Measurements from ENCODE around the gene COL23A1. TPM values are rescaled to one million over a fixed set of nuclear protein-coding genes. Genes with fewer than 3 reads are reported as not detected.

COL23A1 gene
- total RNA-seq, 2 donors from 2014 or later = 0.17 to 0.19 TPM

DNA sequence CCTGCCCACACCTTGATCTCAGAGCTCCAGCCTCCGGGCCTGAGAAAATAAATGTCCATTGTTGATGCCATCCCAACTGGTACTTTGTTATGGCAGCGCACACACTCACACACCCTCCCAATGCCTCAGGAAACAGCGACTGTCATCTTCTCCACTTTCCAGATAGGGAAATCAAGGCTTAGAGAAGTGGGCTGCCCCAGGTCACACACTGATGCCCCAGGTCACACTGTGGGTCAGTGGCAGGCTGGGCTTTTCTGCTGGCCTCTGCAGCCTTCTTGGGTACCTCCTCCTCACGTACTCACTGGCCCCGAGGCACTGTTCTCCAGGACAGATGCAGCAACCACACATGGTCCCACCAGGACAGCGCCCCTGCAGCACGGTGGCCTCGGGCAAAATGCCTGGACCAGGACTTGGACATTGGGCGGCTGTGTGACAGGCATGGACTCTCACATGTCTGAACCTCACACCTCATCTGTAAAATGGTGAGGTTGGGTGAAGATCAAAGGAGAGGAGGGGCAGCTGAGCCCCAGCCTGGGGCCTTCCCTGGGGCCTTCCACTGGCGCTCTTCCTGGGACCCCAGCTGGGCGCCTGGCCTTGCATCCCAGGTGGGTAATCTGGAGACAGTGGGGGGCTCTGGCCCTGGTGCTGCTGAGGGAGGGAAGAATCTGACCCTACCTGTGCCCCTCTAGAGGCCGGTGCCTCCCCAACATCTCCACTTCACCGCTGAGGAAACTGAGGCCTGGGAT lies 156.0 kb downstream of the COL23A1 start:
- DNase-seq (ENCODE audit: low spot score) = no peak
- Mint-ChIP-seq H3K9me3 (no peaks in the 10 kb centered on the region), H3K4me3 (no peak overlapping the region), H3K36me3 (no peaks in the 10 kb centered on the region), H3K27ac (no peak overlapping the region), H3K4me1 (ENCODE audit: low read depth in 2 of 2) (no peaks in the 10 kb centered on the region), H3K27me3 (peaks cover 0 to 4% of the 10 kb centered on the region in 2 donors)
- no peak for ATAC-seq

DNA sequence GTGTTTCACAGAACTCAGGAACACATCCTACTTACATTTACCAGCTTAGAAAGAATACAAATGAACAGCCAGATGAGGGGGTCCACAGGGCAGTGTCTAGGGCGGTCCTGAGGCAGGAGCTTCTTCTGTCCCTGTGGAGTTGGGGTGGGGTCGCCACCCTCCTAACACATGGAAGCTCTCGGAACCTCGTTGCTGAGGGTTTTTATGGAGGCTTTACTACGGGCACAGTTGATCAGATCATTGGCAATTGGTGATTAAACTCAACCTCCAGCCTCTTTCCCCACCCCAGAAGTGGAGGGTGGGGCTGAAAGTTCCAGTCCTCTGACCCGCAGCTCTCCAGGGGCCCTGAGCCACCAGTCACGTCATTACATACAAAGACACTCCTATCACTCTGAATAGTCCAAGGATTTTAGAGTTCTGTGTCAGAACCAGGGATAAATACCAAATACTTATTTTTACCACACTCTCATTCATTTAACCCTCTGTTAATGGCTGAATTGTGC lies 156.9 kb downstream of the COL23A1 start:
- peaks cover 0 to 4% of the 10 kb centered on the region in 2 donors for H3K27me3 Mint-ChIP-seq

DNA sequence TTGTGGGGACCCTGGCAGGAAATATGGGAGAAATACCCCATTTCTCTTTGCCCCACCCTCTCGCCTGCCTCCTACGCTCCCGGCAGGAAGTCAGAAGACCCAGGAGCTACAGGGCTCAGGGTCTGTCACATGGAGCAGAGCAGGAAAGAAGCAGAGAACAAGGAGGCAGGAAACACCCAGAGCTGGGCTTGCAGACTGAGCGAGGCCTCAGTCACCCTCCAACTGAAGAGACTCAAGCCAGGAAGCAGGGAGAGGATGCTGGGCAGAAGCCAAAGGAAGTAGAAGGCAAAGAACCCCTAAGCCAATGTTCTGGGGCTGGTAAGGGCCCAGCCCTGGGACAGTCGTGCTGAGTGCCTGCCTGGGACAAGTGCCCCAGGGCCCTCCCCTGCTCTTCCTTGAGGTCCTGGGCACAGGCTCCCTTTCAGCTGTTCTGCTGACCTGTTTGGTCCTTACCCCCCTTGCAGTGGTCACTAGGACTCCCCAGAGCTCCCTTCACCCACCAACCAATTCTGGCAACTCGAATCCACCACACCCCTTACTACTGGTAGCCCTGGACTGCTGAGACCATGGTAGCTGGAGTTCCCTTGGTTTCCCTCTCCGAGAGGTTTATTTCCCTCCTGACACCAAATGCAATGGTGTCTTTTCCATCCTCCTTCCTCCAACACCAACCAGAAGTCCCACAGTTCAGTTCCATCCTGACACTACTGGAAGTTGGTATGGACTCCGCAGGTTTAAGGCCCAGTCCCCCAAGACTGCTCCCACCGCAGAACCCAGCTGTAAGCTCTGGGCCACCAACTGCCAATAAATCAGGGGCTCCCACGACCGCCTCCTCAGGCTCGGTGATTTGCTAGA lies 157.5 kb downstream of the COL23A1 start:
- H3K9me3 Mint-ChIP-seq = no peaks in the 10 kb centered on the region
- no peak overlapping the region for H3K4me3 Mint-ChIP-seq
- H3K27ac Mint-ChIP-seq = peak overlapping the region in 1 of 2 donors; percentile 38
- no peaks in the 10 kb centered on the region for H3K4me1 Mint-ChIP-seq (ENCODE audit: low read depth in 2 of 2)
- DNase-seq (ENCODE audit: low spot score) = no peak
- no peaks in the 10 kb centered on the region for H3K36me3 Mint-ChIP-seq
- peak in 1 of 2 donors; percentile 2 for ATAC-seq
- H3K27me3 Mint-ChIP-seq = peaks cover 0 to 4% of the 10 kb centered on the region in 2 donors

More for the DNA sequence above, 156.9 kb downstream of the COL23A1 start:
- H3K9me3 Mint-ChIP-seq = no peaks in the 10 kb centered on the region
- H3K4me3 Mint-ChIP-seq = no peak overlapping the region
- no peak for ATAC-seq
- no peaks in the 10 kb centered on the region for H3K4me1 Mint-ChIP-seq (ENCODE audit: low read depth in 2 of 2)
- no peak for DNase-seq (ENCODE audit: low spot score)
- H3K27ac Mint-ChIP-seq = no peak overlapping the region
- no peaks in the 10 kb centered on the region for H3K36me3 Mint-ChIP-seq

DNA sequence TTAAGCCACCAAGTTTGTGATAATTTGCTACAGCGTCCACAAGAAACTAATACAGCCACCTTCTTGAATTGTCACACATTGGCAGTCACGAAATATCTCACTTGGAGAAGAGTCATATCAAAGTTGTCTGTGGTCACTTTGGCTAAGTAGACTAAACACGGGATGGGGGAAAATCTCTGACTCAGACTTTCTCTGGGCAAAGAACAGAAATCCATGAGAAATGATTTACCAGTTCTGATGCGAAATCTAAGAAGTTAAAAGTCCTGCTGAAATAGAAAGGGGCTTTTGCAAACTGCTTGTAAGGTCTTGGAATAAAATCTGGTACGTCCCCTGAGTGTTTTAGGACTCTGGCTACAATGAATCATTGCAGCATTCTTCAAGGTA lies 158.4 kb downstream of the COL23A1 start:
- no peaks in the 10 kb centered on the region for H3K4me1 Mint-ChIP-seq (ENCODE audit: low read depth in 2 of 2)
- no peak overlapping the region for H3K27ac Mint-ChIP-seq
- no peaks in the 10 kb centered on the region for H3K36me3 Mint-ChIP-seq

DNA sequence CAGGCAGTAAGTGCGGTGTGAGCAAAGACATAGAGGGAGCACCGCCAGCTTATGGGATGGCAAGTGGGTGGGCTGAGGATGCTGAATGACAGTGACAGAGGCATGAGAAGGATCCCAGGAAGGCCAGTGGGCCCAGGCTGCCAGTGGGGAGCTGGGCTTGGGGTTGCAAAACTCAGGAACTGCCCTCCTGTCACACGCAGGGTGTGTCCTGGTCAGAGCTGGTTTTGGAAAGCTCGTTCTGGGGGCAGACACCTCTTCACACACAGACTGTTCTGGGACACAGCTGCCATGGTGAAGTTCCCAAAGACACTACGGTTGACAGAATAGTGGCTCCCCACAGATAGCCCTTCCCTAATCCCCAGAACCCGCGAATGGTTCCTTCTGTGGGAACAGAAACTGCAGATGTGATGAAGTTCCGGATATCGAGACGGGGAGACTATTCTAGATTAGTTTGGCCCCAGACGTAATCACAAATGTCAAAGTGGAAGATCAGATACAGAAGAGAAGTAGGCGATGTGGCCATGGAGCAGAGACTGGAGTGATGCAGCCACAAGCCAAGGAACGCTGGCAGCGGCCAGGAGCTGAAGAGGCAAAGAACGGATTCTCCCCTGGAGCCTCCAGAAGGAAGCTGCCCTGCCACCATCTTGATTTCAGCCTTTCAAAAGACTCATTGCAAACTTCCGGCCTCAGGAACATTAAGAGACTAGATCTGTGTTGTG lies 159.0 kb downstream of the COL23A1 start:
- H3K4me1 Mint-ChIP-seq (ENCODE audit: low read depth in 2 of 2) = no peaks in the 10 kb centered on the region
- peaks cover 0 to 4% of the 10 kb centered on the region in 2 donors for H3K27me3 Mint-ChIP-seq
- no peaks in the 10 kb centered on the region for H3K9me3 Mint-ChIP-seq
- no peak overlapping the region for H3K4me3 Mint-ChIP-seq
- ATAC-seq = no peak
- no peak overlapping the region for H3K27ac Mint-ChIP-seq
- no peaks in the 10 kb centered on the region for H3K36me3 Mint-ChIP-seq
- no peak for DNase-seq (ENCODE audit: low spot score)

More for the DNA sequence above, 158.4 kb downstream of the COL23A1 start:
- ATAC-seq = no peak
- peaks cover 0 to 4% of the 10 kb centered on the region in 2 donors for H3K27me3 Mint-ChIP-seq
- no peak for DNase-seq (ENCODE audit: low spot score)
- H3K4me3 Mint-ChIP-seq = no peak overlapping the region
- H3K9me3 Mint-ChIP-seq = no peaks in the 10 kb centered on the region

DNA sequence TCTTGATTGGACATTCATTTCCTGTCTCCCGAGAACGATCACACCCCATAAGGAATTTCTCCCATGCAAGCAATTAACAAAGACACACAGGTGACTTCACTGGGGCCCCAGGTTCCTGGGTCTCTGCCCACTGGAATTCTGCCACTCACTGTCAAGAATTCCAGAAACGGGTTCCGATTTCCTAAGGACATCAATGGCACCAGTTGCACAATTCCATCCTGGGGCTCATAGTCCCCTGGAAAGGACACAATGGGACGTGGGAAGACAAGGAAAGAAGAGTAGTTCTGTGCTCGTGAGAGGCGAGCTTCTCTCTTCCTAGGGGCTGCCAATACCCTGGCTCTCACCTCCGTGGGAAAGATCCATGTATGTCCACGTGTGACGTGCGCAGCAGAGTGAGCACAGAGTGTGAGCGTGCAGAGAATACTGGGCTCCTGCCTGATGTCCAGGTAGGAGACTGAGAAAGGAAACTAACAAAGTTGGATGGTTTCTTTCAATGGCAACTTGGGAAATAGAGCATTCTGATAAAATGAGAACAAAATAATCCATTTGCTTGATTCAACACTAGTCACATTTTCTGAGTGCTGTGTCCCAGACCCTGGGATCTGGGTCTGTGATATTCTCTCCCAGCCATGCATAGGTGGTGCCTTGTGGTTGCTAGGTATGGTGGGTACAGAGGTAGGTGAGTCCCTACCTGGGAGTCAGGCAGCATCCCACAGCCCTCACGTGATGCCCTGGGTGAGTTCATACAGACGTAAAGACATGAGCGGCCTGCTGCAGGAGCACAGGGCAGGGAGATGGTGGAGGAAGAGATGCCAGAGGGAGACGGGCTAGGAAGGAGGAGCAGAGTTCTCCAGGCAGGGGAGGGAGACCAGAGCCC lies 159.8 kb downstream of the COL23A1 start:
- no peaks in the 10 kb centered on the region for H3K36me3 Mint-ChIP-seq
- no peaks in the 10 kb centered on the region for H3K9me3 Mint-ChIP-seq
- H3K27ac Mint-ChIP-seq = no peak overlapping the region
- DNase-seq (ENCODE audit: low spot score) (no peak), ATAC-seq (peak in 1 of 2 donors; percentile 46)
- H3K4me3 Mint-ChIP-seq = no peak overlapping the region
- H3K4me1 Mint-ChIP-seq (ENCODE audit: low read depth in 2 of 2) = no peaks in the 10 kb centered on the region
- peaks cover 0 to 4% of the 10 kb centered on the region in 2 donors for H3K27me3 Mint-ChIP-seq

DNA sequence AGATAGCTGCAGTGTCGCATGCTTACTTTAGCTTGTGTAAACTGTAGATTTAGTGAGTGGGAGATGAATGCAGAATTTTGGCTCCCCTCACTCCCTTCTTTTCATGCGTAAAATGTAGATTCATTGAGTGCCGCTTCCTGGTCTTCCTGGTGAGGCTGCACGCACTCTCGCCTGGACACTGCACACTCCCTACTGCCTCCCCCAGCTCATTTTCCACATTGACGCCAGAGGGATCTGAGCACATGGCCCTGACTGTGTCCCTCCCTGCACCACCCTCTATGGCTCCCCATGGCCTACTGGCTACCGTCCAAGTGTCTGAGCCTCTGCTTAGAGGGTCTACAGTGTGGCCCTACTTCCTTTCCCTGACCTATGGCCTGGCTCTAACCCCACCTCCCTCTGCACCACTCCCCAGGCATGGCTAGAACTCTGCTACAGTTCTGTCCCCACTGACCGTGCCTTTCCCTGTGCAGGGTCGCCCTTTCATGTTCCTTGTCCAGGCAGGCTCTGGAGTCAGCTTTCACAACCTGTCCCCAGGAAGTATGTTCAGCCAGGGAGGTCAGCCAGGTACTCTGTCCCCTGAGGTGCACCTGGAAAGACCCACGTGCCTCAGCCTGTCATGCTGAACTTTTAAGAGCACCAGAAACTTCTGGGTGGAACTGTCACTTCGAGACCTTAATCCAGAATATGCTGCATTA lies 160.6 kb downstream of the COL23A1 start:
- Mint-ChIP-seq H3K27ac (no peak overlapping the region), H3K27me3 (peaks cover 0 to 4% of the 10 kb centered on the region in 2 donors), H3K36me3 (no peaks in the 10 kb centered on the region), H3K4me3 (no peak overlapping the region), H3K4me1 (ENCODE audit: low read depth in 2 of 2) (no peaks in the 10 kb centered on the region), H3K9me3 (no peaks in the 10 kb centered on the region)
- ATAC-seq (peak; percentile 17 to 26), DNase-seq (ENCODE audit: low spot score) (no peak)

DNA sequence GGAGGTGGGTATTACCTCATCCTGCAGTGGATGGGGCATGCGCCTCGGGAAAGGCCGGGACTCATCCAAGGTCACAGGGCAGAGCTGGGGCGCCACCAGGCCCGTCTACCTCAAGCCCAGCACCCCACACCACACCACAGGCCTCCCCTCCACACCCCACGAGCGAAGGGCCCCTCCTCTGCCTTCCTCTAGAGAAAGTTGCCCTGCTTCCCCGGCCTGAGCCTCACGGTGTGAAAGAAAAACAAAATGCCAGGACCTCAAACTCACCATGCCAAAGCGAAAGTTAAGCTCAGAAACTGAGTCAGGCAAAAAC lies 161.1 kb downstream of the COL23A1 start:
- H3K27me3 Mint-ChIP-seq = peaks cover 0 to 4% of the 10 kb centered on the region in 2 donors
- DNase-seq (ENCODE audit: low spot score) (no peak), ATAC-seq (no peak)
- no peak overlapping the region for H3K4me3 Mint-ChIP-seq
- no peak overlapping the region for H3K27ac Mint-ChIP-seq
- H3K36me3 Mint-ChIP-seq = no peaks in the 10 kb centered on the region
- no peaks in the 10 kb centered on the region for H3K9me3 Mint-ChIP-seq
- no peaks in the 10 kb centered on the region for H3K4me1 Mint-ChIP-seq (ENCODE audit: low read depth in 2 of 2)

DNA sequence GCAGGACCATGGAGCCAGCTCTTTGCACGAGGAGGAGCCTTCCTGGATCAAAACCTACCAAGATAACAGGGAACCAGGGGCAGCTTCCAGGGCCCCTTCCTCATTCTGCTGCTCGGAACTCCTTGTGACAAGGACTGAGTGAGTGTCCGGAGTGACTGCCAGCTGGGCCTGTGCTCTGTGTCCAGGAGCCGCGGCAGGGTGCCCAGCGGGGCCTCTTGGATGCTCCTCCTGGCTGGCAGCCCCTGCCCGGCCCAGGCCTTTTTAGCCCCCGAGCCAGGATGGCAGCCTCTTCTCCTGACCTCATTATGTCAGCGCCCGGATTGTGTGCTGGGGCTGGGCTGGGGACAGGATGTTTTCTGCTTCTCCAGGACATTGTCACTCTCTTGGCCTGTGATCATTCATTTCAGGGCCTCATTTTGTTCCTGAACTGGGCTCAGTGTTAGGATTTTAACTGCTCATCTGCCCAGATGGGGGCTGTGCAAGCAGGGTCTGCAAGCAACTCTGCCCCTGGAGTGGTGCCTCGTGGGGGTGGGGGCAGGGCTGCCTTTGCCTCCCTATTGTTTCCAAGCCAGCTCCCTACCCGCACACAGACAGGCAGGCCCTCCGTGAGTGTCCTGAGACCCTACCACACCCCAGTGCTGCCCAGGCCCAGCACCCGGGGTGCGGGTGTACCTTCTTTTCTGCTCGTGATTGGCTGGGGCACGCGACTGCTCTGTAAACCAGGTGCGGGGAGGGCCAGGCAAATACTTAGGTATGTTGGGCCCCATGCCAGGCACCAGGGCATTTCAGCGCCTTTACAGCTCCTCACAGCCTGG lies 161.6 kb downstream of the COL23A1 start:
- Mint-ChIP-seq H3K27ac (no peak overlapping the region), H3K36me3 (no peaks in the 10 kb centered on the region), H3K4me3 (no peak overlapping the region), H3K9me3 (no peaks in the 10 kb centered on the region), H3K27me3 (peaks cover 0 to 4% of the 10 kb centered on the region in 2 donors), H3K4me1 (ENCODE audit: low read depth in 2 of 2) (no peaks in the 10 kb centered on the region)
- DNase-seq (ENCODE audit: low spot score) (no peak), ATAC-seq (peak in 1 of 2 donors; percentile 3)

DNA sequence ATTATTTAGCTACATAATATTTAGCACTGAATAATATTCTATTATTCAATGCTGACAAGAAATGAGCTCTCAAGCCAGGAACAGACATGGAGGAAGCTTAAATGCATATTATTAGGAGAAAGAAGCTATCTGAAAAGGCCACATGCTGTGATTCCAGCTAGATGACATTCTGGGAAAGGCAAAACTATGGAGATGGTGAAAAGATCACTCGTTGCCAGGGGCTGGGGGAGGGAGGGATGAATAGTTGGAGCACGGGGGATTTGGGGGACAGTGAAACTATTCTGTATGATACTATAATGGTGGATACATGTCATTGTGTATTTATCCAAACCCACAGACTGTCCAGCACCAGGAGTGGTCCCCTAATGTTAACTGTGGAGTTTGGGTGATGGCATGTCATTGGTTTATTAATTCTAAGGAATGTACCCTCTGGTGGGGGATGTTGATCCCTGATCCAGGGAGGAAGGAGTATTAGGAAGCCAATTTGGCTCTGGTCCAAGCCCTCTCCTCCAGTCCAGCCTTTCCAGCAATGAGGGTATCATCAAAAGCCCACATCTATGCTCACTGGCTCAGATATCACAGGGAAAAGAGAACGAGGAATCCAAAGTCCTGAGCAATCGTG lies 162.5 kb downstream of the COL23A1 start:
- Mint-ChIP-seq H3K4me3 (no peak overlapping the region), H3K4me1 (ENCODE audit: low read depth in 2 of 2) (no peaks in the 10 kb centered on the region), H3K27ac (no peak overlapping the region), H3K9me3 (no peaks in the 10 kb centered on the region), H3K27me3 (peaks cover 0 to 4% of the 10 kb centered on the region in 2 donors), H3K36me3 (no peaks in the 10 kb centered on the region)
- DNase-seq (ENCODE audit: low spot score) = no peak
- no peak for ATAC-seq

DNA sequence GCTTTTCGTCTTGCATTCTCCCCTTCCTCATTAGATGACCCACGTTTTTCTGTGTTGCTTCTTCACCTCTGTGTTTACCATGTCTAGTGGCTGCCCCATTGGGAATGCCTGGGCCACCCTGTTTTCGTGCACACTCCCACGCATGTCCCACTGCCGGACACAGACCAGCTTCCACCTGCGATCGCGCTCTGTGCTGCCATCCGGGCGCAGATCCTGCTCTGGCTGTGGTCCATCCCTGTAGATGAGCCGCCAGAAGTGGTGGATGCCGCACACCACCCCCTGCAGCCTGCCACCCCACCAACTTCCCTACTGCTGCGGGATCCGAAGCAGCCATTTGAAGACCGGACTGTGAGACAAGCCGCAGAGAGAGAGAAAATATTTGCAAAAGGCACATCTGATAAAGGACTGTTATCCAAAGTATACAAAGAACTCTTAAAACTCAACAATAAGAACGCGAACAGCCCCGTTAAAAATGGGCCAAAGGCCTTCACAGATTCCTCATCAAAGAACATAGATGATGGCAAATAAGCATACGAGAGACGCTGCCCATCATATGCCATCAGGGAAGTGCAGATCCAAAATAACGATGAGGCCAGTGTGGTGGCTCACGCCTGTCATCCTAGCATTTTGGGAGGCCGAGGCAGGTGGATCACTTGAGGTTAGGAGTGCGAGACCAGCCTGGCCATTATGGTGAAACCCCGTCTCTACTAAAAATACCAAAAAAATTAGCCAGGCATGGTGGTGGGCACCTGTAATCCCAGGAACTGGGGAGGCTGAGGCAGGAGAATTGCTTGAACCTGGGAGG lies 163.7 kb downstream of the COL23A1 start:
- Mint-ChIP-seq H3K27me3 (peaks cover 0 to 4% of the 10 kb centered on the region in 2 donors), H3K4me3 (no peak overlapping the region), H3K36me3 (no peaks in the 10 kb centered on the region), H3K9me3 (no peaks in the 10 kb centered on the region), H3K27ac (no peak overlapping the region), H3K4me1 (ENCODE audit: low read depth in 2 of 2) (no peaks in the 10 kb centered on the region)
- DNase-seq (ENCODE audit: low spot score) (no peak), ATAC-seq (no peak)
